ENCODE data around the gene ADAT1. TPM values are rescaled to one million over a fixed set of nuclear protein-coding genes. Genes with fewer than 3 reads are reported as not detected.

Gene ADAT1
- total and polyA plus RNA-seq, 2 of the 13 experiments (the other 11 are each of a cell fraction or from before 2014, with no cell fraction given), result 18.4 to 40.8 TPM

GRCh38 chr16:75622761-75623605 lies at the start of gene ADAT1 (continued):
- TF ChIP-seq ZBTB38 (CRISPR knock-in tag; IDR thresholded peaks at IDR 0.05), result peak; percentile 76
- no peak for TF ChIP-seq CENPBD1 (CRISPR knock-in tag; IDR thresholded peaks at IDR 0.05; ENCODE audit: borderline replicate concordance, low read depth)
- no peak for TF ChIP-seq ZNF615 (CRISPR knock-in tag; IDR thresholded peaks at IDR 0.05; ENCODE audit: borderline replicate concordance)
- TF ChIP-seq ZNF207 (IDR thresholded peaks at IDR 0.05; ENCODE audit: borderline replicate concordance), result no peak
- TF ChIP-seq TAF1 (CRISPR knock-in tag; IDR thresholded peaks at IDR 0.05), result peak; percentile 75
- no peak for TF ChIP-seq ZBTB3 (CRISPR knock-in tag; IDR thresholded peaks at IDR 0.05; ENCODE audit: borderline replicate concordance, low read depth)
- TF ChIP-seq, protein P1, sequence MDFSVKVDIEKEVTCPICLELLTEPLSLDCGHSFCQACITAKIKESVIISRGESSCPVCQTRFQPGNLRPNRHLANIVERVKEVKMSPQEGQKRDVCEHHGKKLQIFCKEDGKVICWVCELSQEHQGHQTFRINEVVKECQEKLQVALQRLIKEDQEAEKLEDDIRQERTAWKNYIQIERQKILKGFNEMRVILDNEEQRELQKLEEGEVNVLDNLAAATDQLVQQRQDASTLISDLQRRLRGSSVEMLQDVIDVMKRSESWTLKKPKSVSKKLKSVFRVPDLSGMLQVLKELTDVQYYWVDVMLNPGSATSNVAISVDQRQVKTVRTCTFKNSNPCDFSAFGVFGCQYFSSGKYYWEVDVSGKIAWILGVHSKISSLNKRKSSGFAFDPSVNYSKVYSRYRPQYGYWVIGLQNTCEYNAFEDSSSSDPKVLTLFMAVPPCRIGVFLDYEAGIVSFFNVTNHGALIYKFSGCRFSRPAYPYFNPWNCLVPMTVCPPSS (IDR thresholded peaks at IDR 0.05), result no peak
- TF ChIP-seq, protein P2, sequence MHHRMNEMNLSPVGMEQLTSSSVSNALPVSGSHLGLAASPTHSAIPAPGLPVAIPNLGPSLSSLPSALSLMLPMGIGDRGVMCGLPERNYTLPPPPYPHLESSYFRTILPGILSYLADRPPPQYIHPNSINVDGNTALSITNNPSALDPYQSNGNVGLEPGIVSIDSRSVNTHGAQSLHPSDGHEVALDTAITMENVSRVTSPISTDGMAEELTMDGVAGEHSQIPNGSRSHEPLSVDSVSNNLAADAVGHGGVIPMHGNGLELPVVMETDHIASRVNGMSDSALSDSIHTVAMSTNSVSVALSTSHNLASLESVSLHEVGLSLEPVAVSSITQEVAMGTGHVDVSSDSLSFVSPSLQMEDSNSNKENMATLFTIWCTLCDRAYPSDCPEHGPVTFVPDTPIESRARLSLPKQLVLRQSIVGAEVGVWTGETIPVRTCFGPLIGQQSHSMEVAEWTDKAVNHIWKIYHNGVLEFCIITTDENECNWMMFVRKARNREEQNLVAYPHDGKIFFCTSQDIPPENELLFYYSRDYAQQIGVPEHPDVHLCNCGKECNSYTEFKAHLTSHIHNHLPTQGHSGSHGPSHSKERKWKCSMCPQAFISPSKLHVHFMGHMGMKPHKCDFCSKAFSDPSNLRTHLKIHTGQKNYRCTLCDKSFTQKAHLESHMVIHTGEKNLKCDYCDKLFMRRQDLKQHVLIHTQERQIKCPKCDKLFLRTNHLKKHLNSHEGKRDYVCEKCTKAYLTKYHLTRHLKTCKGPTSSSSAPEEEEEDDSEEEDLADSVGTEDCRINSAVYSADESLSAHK (CRISPR knock-in tag; IDR thresholded peaks at IDR 0.05; ENCODE audit: borderline replicate concordance), result no peak
- TF ChIP-seq PLSCR1 (CRISPR knock-in tag; IDR thresholded peaks at IDR 0.05; ENCODE audit: borderline replicate concordance), result no peak
- no peak for TF ChIP-seq HMG20A (CRISPR knock-in tag; IDR thresholded peaks at IDR 0.05; ENCODE audit: borderline replicate concordance)
- no peak for TF ChIP-seq ZNF713 (CRISPR knock-in tag; IDR thresholded peaks at IDR 0.05)
- TF ChIP-seq PHF21A (CRISPR knock-in tag; IDR thresholded peaks at IDR 0.05), result peak; percentile 74; the same call in 1 of the 2 replicates
- TF ChIP-seq TARDBP (CRISPR knock-in tag; IDR thresholded peaks at IDR 0.05), result 0 out of 2 replicates have a peak, but pooled peaks have one; percentile 28
- no peak for TF ChIP-seq SMARCE1 (IDR thresholded peaks at IDR 0.05; ENCODE audit: borderline replicate concordance)
- peak; percentile 57; the same call in 1 of the 2 replicates for TF ChIP-seq HOXD1 (CRISPR knock-in tag; IDR thresholded peaks at IDR 0.05)
- no peak for TF ChIP-seq SMARCC2 (IDR thresholded peaks at IDR 0.05)
- TF ChIP-seq ATF7-NPFF (CRISPR knock-in tag; IDR thresholded peaks at IDR 0.05; ENCODE audit: low read depth), result peak; percentile 80; the same call in 1 of the 2 replicates
- no peak for TF ChIP-seq ZNF484 (CRISPR knock-in tag; IDR thresholded peaks at IDR 0.05; ENCODE audit: borderline replicate concordance, low read depth)
- 0 out of 2 replicates have a peak, but pooled peaks have one; percentile 72 for TF ChIP-seq ZFP36L2 (CRISPR knock-in tag; IDR thresholded peaks at IDR 0.05)
- TF ChIP-seq PLRG1 (conservative IDR thresholded peaks at IDR 0.05), result no peak
- no peak; the same call in 1 of the 2 replicates for TF ChIP-seq DNMT3B (CRISPR knock-in tag; conservative IDR thresholded peaks at IDR 0.05)
- TF ChIP-seq ATF7 (IDR thresholded peaks at IDR 0.05), result peak; percentile 87
- TF ChIP-seq ATF7 (CRISPR knock-in tag; IDR thresholded peaks at IDR 0.05), result peak; percentile 42; the same call in 1 of the 2 replicates
- TF ChIP-seq ZNF816 (CRISPR knock-in tag; IDR thresholded peaks at IDR 0.05; ENCODE audit: borderline replicate concordance), result no peak
- TF ChIP-seq HNF4A (CRISPR knock-in tag; IDR thresholded peaks at IDR 0.05), result no peak
